Fibroblast of pulmonary artery (primary cell): ENCODE results near the gene FBXO24.

ENCODE experiments used
- DNase-seq: peaks from one replicate; pipeline ENCODE4 v3.0.0-alpha.2; 2010; ENCODE audit warnings: low read depth
- H3K4me3 ChIP-seq: replicated peaks from 2 replicates; pipeline ENCODE4 v1.5.1; 2011; ENCODE audit warnings: low read depth, mild to moderate bottlenecking, control low read depth, low read length, moderate library complexity
- CTCF ChIP-seq: IDR thresholded peaks from 2 replicates; pipeline ENCODE4 v1.5.1; 2011; ENCODE audit warnings: mild to moderate bottlenecking, control low read depth, low read length, inconsistent platforms; ENCODE audit errors: missing control alignments

FBXO24 gene

GRCh38 chr7:100543586-100543985, 42.5 kb upstream of the FBXO24 start:
- TF ChIP-seq CTCF: no peak
- no peak overlapping the region for H3K4me3 ChIP-seq
- DNase-seq: no peak

GRCh38 chr7:100544386-100544785, 41.7 kb upstream of the FBXO24 start:
- TF ChIP-seq CTCF: no peak
- no peak overlapping the region for H3K4me3 ChIP-seq
- no peak for DNase-seq

GRCh38 chr7:100544967-100545359, 41.2 kb upstream of the FBXO24 start:
- peak; percentile 50 for DNase-seq
- TF ChIP-seq CTCF: no peak
- peak overlapping the region; percentile 15 for H3K4me3 ChIP-seq

GRCh38 chr7:100545360-100546128, 40.6 kb upstream of the FBXO24 start:
- H3K4me3 ChIP-seq: peak overlapping the region; percentile 15
- DNase-seq: peak; percentile 90
- peak; percentile 19 for TF ChIP-seq CTCF

- no peak for TF ChIP-seq CTCF
- DNase-seq: no peak
- peak overlapping the region; percentile 13 for H3K4me3 ChIP-seq
Observed at GRCh38 chr7:100546129-100546925, 39.8 kb upstream of the FBXO24 start.

GRCh38 chr7:100546926-100547800, 39.0 kb upstream of the FBXO24 start:
- H3K4me3 ChIP-seq: no peak overlapping the region
- no peak for DNase-seq
- TF ChIP-seq CTCF: no peak
